Fibroblast of skin of scalp (primary cell): ENCODE data around the gene MVD.
A peak's percentile ranks its signal among the peaks of the same experiment; 100 is the strongest.

Source experiments
- DNase-seq: peaks from one replicate; pipeline ENCODE4 v3.0.0-alpha.2; 2013

The MVD gene

DNA sequence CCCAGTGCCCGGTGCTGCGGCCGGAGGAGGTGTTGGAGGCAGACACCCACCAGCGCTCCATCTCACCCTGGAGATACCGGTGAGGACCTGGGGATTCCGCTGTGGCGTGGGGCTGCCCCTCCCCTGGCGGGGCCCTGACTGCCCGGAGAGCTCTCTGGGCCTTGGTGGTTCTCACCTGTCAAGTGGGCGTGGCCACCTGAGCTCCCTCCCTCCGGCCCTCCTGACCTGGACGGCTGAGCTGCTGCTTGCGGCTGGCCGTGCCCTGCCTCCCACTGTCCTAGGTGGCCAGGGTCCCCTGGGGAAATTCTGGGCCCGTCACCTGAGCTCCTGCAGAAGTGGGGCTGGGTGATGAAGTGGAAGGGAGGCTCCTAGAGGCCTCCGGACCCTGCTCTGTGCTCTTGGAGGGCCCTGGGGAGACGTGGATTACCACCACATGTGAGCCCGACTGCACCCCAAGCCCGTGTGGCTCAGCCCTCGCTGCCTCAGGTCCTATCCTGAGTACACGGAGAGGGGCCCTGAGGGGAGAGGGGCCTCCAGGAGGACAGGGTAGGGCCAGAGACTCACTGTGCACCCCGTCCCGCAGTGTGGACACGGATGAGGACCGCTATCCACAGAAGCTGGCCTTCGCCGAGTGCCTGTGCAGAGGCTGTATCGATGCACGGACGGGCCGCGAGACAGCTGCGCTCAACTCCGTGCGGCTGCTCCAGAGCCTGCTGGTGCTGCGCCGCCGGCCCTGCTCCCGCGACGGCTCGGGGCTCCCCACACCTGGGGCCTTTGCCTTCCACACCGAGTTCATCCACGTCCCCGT is 23.5 kb downstream of the MVD start:
- no peak for DNase-seq

DNA sequence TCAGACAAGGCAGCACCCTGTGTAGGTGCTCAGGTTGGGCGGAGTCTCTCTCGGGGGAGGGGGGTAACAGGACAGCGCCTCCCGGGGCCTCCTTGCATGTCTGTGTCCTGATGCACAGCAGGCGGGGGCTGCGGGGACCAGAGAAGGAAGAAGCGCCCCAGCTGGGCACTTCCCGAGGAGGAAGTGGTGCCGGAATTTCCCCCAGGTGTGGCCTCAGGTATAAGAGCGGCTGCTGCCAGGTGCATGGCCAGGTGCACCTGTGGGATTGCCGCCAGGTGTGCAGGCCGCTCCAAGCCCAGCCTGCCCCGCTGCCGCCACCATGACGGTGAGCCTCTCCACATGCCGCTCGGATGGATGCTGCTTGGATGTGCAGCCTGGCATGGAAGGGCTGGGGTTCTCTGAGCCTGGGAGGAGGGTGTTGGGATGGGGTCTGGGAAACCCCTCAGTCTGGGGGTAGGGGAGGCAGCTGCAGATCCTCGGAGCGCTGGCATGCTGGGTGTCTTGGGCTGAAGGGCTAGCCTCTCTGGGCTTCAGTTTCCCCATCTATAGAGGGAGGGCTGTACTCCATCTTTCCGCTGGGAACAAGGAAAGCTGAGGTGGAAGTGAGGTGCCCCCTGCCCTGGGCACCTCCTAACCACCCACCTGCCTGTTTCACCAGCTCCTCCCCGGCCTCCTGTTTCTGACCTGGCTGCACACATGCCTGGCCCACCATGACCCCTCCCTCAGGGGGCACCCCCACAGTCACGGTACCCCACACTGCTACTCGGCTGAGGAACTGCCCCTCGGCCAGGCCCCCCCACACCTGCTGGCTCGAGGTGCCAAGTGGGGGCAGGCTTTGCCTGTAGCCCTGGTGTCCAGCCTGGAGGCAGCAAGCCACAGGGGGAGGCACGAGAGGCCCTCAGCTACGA is 24.3 kb downstream of the MVD start, which contains the start of gene IL17C:
Gene IL17C, plus strand, starts transcription at position 250 of the 908 bp plus-strand sequence. Its CDS starts 70 bp downstream, at position 320.
- DNase-seq: no peak

- DNase-seq: no peak
Measured at GRCh38 chr16:88636488-88637265, 26.2 kb downstream of the MVD start.

DNA sequence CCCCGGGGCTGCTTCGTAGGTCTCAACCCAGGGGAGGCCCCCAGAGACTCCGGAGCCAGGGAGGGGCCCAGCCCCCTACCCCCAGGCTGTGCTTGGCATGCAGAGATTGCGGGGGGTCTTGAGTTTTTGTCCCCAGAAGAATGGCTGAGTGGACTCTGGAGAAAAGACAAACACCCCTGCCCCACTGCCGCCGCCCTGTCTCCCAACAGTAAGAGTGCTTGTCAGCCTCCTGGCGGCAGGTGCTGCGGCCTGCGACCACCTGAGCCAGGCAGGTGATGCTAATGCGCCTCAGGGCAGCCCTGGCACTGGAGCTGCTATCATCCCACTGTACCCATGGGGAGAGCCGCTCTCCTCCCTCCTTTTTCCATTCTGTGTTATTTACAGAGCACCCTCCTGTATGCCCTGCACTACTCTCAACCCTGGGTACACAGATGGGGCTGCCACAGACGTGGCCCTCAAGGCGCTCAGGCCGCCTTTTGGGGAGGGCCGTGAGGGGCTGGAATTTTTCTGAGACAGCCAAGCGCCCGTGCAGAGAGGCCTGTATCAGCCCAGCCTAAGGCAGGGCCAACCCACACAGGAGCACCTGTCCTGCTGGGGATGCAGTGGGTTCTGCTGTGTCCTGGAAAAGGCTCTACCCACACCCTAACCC is 27.1 kb downstream of the MVD start:
- DNase-seq: no peak

GRCh38 chr16:88634994-88635670 is 27.8 kb downstream of the MVD start:
- no peak for DNase-seq

- no peak for DNase-seq
Measured at GRCh38 chr16:88634141-88634993, 28.5 kb downstream of the MVD start.

GRCh38 chr16:88633684-88634140 is 29.2 kb downstream of the MVD start:
- no peak for DNase-seq

DNA sequence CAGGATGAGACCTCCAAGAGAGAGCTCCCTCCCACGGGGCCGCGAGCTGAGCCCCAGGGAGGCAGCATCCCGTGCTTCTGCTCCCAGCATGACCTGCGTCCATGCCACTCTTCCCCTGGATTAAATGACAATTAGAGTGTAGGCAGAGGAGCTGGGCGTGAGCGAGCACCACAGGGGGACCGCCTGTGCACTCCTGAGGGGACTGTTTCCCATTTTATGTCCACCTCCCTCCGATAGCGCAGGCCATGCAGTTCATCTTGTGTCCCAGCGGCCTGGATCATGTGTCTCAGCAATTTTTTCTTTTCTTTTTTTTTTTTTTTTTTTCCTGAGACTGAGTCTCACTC is 30.3 kb downstream of the MVD start:
- DNase-seq: no peak

GRCh38 chr16:88631920-88632586 is 30.8 kb downstream of the MVD start:
- no peak for DNase-seq

DNA sequence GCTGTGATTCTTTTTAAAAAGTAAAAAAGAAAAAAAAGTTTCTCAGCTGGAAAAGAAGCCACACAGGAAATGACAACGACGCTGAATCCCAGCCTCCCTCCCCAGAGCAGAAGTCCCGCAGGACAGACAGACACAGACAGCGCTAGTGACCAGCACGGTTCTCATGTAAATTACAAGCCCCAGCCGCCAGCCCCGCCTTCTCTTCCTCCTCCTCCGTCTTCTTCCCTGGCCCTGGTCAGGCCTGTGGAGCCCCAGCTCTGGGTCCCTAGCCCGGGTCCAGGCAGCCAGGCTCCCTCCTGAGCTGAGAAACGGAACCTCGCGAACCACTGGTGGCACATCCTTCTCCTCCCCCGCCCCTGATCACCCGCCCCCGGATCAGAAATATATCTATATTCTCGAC is 31.5 kb downstream of the MVD start:
- DNase-seq: no peak

DNA sequence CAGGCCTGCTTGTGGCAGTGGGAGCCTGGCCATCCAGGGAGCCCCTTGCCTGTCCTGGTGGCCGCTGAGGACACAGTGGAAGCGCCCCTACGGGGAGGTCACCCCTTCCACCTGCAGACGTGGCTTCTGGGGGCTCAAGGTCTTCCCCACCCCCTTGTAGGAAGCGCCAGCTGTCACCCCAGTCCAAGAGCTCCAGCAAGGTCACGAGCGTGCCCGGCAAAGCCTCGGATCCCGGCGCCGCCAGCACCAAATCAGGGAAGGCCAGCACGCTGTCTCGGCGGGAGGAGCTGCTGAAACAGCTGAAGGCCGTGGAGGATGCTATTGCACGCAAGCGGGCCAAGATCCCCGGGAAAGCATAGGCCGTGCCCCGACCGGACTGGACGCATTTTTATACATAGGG is 31.9 kb downstream of the MVD start:
- DNase-seq: no peak

DNA sequence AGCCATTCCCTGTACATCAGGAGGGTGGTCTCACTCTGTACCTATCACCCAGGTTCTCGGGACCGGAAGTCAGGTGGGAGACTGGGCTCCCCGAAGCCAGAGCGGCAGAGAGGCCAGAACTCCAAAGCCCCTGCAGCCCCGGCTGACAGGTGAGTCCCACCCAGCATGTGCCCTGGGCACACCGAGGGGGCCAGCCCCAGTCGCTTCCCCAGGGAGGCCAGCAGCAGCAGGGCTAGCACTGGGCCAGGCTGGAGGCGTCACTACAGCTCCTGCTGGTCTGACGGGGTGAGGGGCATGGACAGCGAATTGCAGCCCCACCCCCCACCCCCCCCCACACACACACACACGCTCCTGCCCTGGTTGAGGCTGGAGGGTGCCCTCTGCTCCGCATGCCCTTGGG is 32.5 kb downstream of the MVD start:
- no peak for DNase-seq

- DNase-seq: no peak
Measured at GRCh38 chr16:88629835-88630234, 33.1 kb downstream of the MVD start.

- peak; percentile 30 for DNase-seq
Measured at GRCh38 chr16:88628512-88628974, 34.3 kb downstream of the MVD start.

GRCh38 chr16:88627531-88628411 is 35.1 kb downstream of the MVD start:
- no peak for DNase-seq

GRCh38 chr16:88626646-88627045 is 36.2 kb downstream of the MVD start:
- no peak for DNase-seq

- no peak for DNase-seq
Measured at GRCh38 chr16:88624977-88625576, 37.8 kb downstream of the MVD start.

DNA sequence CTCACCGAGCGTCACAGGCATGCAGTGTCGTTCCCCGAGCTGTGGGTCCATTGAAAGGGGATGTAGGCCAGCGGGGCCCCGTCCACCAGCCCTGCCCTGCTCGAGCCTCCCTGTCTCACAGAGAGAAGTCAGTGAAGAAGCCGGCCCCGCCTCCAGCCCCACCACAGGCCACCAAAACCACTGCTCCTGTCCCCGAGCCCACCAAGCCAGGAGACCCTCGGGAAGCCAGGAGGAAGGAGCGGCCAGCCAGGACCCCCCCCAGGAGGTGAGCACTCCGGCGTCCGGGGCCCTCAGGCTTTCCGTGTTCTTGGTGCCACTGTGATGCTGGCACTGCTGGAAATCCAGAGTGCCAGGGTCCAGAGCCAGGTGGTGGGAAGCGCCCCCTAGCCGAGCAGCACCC is 38.4 kb downstream of the MVD start:
- no peak for DNase-seq
